WTC11 (cell line): ENCODE results near the gene ASL. TPM values are rescaled to one million over a fixed set of nuclear protein-coding genes. Genes with fewer than 3 reads are reported as not detected.
"Not testable (repeated sequence)": the region's sequence is repeated elsewhere in the genome, so short reads cannot be mapped to it uniquely, and the experiment has no call there.

Experiments used
- ATAC-seq: fragments of 200-7000 bp; cut with Tn5 transposase; 2 replicates; pipeline ENCODE4 v1.10.0; 2021; ENCODE audit warnings: mild to moderate bottlenecking, moderate library complexity
- CTCF ChIA-PET: fragments of 300-600 bp; sonication (Branson Sonifier 250); formaldehyde crosslinking; loops from one replicate; lab custom pipeline; 2021; ENCODE audit warnings: antibody characterized with exemption; lab: Charles Lee
- POLR2A ChIA-PET: fragments of 350-600 bp; sonication (Branson Sonifier 250); formaldehyde crosslinking; loops from one replicate; lab custom pipeline; 2021; ENCODE audit warnings: antibody characterized with exemption; lab: Charles Lee
- DNase-seq: peaks from one replicate; pipeline ENCODE4 v3.0.0; 2021; ENCODE audit warnings: low spot score
- H3K27ac Mint-ChIP-seq: 2 replicates; pipeline ENCODE4 v1.8.0; 2021; ENCODE audit warnings: mixed read lengths
- H3K27me3 Mint-ChIP-seq: 2 replicates; pipeline ENCODE4 v1.8.0; 2021; ENCODE audit warnings: low read depth, mild to moderate bottlenecking, moderate library complexity, mixed read lengths
- H3K36me3 Mint-ChIP-seq: 2 replicates; pipeline ENCODE4 v1.8.0; 2021; ENCODE audit warnings: mixed read lengths
- H3K4me1 Mint-ChIP-seq: 2 replicates; pipeline ENCODE4 v1.8.0; 2022; ENCODE audit warnings: mixed read lengths
- H3K4me3 Mint-ChIP-seq: 2 replicates; pipeline ENCODE4 v1.8.0; 2021; ENCODE audit warnings: mild to moderate bottlenecking, moderate library complexity, mixed read lengths
- H3K9me3 Mint-ChIP-seq: 2 replicates; pipeline ENCODE4 v1.8.0; 2021; ENCODE audit warnings: mixed read lengths
- EMX1 ChIP-seq: fragments of 250-450 bp; sonication (Bioruptor Pico); IDR thresholded peaks from 2 replicates; pipeline ENCODE4 v1.8.0; 2021; ENCODE audit warnings: mild to moderate bottlenecking
- FOXK1 ChIP-seq: sonication (generic); formaldehyde crosslinking; IDR thresholded peaks from 2 replicates; pipeline ENCODE4 v1.8.0; 2022; ENCODE audit warnings: mild to moderate bottlenecking, moderate library complexity, missing genetic modification reagents
- NR1H2 ChIP-seq: sonication (generic); formaldehyde crosslinking; IDR thresholded peaks from 2 replicates; pipeline ENCODE4 v1.9.0; 2021; ENCODE audit warnings: mild to moderate bottlenecking, moderate library complexity, missing genetic modification reagents
- OVOL2 ChIP-seq: fragments of 250-450 bp; sonication (Bioruptor Pico); IDR thresholded peaks from 2 replicates; pipeline ENCODE4 v1.9.0; 2021; ENCODE audit warnings: mild to moderate bottlenecking, borderline replicate concordance
- RORB ChIP-seq: fragments of 250-450 bp; sonication (Bioruptor Pico); IDR thresholded peaks from 2 replicates; pipeline ENCODE4 v1.9.0; 2021; ENCODE audit warnings: mild to moderate bottlenecking
- TEAD1 ChIP-seq: sonication (generic); formaldehyde crosslinking; IDR thresholded peaks from 2 replicates; pipeline ENCODE4 v1.8.0; 2022; ENCODE audit warnings: mild to moderate bottlenecking, missing genetic modification reagents
- ZBTB21 ChIP-seq: sonication (generic); formaldehyde crosslinking; IDR thresholded peaks from 2 replicates; pipeline ENCODE4 v1.8.1; 2023; ENCODE audit warnings: mild to moderate bottlenecking, missing genetic modification reagents, borderline replicate concordance
- ZNF121 ChIP-seq: sonication (generic); formaldehyde crosslinking; IDR thresholded peaks from 2 replicates; pipeline ENCODE4 v1.8.0; 2023; ENCODE audit warnings: missing genetic modification reagents
- ZNF138 ChIP-seq: sonication (generic); formaldehyde crosslinking; conservative IDR thresholded peaks from 2 replicates; pipeline ENCODE4 v1.8.1; 2022; ENCODE audit warnings: mild to moderate bottlenecking, moderate library complexity, missing genetic modification reagents
- total RNA-seq: library from RNA; stranded (reverse); gene quantifications from 3 replicates; pipeline ENCODE4 v1.2.3, GENCODE V29; 2021
- TF ChIP-seq, protein P1 (sequence below): sonication (generic); formaldehyde crosslinking; IDR thresholded peaks from 2 replicates; pipeline ENCODE4 v1.8.1; 2022; ENCODE audit warnings: low read depth, missing genetic modification reagents, borderline replicate concordance
- TF ChIP-seq, protein P2 (sequence below): fragments of 250-450 bp; sonication (Bioruptor Pico); IDR thresholded peaks from 2 replicates; pipeline ENCODE4 v1.9.0; 2021; ENCODE audit warnings: mild to moderate bottlenecking
- TF ChIP-seq, protein P3 (sequence below): sonication (generic); formaldehyde crosslinking; IDR thresholded peaks from 2 replicates; pipeline ENCODE4 v1.8.0; 2022; ENCODE audit warnings: missing genetic modification reagents
- TF ChIP-seq, protein P4 (sequence below): sonication (generic); formaldehyde crosslinking; IDR thresholded peaks from 2 replicates; pipeline ENCODE4 v1.8.1; 2023; ENCODE audit warnings: mild to moderate bottlenecking, missing genetic modification reagents

Gene ASL
- total RNA-seq, 1 experiment from 2014 or later = 31.9 TPM

DNA sequence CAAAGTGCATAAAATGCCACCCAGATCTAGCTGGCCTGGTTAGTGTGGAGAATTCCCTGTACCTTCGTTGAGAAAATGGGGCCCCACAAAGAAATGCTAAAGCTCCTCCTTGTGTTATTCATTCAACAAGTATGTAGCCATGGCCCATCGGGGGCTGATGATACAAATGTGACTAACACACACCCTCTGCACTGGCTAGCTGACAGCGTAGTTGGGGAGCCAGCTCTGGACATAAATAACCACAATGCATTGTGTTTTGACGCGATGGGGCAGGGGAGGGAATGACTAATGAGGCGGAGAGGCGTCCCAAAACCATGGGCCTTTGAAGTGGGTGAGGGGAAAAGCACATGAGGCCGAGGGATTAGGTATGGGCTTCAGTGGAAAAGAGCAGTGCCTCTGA lies 28.2 kb upstream of the ASL start:
- no peak for TF ChIP-seq ZNF121 (CRISPR knock-in tag)
- TF ChIP-seq, protein P1, sequence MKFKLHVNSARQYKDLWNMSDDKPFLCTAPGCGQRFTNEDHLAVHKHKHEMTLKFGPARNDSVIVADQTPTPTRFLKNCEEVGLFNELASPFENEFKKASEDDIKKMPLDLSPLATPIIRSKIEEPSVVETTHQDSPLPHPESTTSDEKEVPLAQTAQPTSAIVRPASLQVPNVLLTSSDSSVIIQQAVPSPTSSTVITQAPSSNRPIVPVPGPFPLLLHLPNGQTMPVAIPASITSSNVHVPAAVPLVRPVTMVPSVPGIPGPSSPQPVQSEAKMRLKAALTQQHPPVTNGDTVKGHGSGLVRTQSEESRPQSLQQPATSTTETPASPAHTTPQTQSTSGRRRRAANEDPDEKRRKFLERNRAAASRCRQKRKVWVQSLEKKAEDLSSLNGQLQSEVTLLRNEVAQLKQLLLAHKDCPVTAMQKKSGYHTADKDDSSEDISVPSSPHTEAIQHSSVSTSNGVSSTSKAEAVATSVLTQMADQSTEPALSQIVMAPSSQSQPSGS (CRISPR knock-in tag) = no peak
- no peak for TF ChIP-seq EMX1 (CRISPR knock-in tag)
- TF ChIP-seq ZNF138 (CRISPR knock-in tag) = no peak
- TF ChIP-seq, protein P2, sequence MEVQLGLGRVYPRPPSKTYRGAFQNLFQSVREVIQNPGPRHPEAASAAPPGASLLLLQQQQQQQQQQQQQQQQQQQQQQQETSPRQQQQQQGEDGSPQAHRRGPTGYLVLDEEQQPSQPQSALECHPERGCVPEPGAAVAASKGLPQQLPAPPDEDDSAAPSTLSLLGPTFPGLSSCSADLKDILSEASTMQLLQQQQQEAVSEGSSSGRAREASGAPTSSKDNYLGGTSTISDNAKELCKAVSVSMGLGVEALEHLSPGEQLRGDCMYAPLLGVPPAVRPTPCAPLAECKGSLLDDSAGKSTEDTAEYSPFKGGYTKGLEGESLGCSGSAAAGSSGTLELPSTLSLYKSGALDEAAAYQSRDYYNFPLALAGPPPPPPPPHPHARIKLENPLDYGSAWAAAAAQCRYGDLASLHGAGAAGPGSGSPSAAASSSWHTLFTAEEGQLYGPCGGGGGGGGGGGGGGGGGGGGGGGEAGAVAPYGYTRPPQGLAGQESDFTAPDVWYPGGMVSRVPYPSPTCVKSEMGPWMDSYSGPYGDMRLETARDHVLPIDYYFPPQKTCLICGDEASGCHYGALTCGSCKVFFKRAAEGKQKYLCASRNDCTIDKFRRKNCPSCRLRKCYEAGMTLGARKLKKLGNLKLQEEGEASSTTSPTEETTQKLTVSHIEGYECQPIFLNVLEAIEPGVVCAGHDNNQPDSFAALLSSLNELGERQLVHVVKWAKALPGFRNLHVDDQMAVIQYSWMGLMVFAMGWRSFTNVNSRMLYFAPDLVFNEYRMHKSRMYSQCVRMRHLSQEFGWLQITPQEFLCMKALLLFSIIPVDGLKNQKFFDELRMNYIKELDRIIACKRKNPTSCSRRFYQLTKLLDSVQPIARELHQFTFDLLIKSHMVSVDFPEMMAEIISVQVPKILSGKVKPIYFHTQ (CRISPR knock-in tag) = no peak
- TF ChIP-seq ZBTB21 = no peak
- no peak for TF ChIP-seq RORB (CRISPR knock-in tag)
- no peak for TF ChIP-seq OVOL2 (CRISPR knock-in tag)
- no peak for TF ChIP-seq TEAD1 (CRISPR knock-in tag)
- no peak overlapping the region for H3K27ac Mint-ChIP-seq
- H3K27me3 Mint-ChIP-seq = peaks cover 18% of the 10 kb centered on the region
- H3K36me3 Mint-ChIP-seq = no peaks in the 10 kb centered on the region
- H3K4me3 Mint-ChIP-seq = no peak overlapping the region
- peaks cover 4% of the 10 kb centered on the region; the same call in 1 of the 2 replicates for H3K9me3 Mint-ChIP-seq
- ATAC-seq = no peak
- POLR2A ChIA-PET = no interaction called here
- no peak for DNase-seq
- H3K4me1 Mint-ChIP-seq = peaks cover 4% of the 10 kb centered on the region
- CTCF ChIA-PET = no interaction called here

DNA sequence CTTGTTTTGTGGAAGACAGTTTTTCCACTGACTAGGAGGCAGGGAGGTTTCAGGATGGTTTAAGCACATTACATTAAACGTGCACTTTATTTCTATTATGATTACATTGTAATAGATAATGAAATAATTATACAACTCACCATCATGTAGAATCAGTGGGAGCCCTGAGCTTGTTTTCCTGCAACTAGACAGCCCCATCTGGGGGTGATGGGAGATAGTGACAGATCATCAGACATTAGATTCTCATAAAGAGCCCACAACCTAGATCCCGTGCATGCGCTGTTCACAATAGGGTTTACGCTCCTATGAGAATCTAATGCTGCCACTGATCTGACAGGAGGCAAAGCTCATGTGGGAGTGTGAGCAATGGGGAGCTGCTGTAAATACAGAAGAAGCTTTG lies 25.7 kb upstream of the ASL start:
- H3K4me3 Mint-ChIP-seq, H3K27me3 Mint-ChIP-seq, ATAC-seq, H3K4me1 Mint-ChIP-seq, H3K27ac Mint-ChIP-seq, H3K9me3 Mint-ChIP-seq, H3K36me3 Mint-ChIP-seq, POLR2A ChIA-PET, DNase-seq: not testable (repeated sequence)
- CTCF ChIA-PET = interaction anchor here (1.1 kb wide), 1 partner anchor 26 kb away, joined by 3 read pairs; the partner anchor contains the start of gene ASL

DNA sequence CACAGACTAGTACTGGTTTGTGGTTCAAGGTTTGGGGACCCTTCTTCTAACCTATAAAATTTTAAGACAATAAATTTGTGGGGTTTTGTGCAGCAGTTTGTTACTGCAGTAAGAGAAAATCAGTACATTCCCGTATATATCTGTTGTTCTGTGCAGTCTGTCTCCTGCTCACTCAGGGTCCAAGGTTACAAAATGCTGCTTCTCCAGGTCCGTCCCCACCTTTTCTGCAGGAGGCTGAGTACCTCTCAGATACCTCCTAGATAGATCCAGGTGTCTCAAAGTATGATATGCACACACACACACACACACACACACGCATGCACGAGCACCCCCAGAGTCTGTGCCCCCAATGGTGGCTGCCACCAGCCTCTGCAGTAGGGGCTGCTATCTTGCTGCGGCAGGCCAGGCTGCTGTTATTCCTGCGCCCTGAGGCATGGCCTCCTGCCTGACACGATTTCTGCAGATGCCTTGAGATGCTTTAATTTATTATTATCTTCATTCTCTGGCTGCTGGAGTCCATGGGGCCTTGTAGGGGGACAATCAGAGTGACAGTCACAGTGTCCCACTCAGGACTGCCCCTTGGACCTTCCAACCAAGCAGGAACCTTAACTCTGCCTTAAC lies 25.2 kb upstream of the ASL start:
- DNase-seq (no peak), ATAC-seq (no peak)
- Mint-ChIP-seq H3K4me3 (no peak overlapping the region), H3K4me1 (no peaks in the 10 kb centered on the region), H3K36me3 (no peaks in the 10 kb centered on the region), H3K9me3 (peaks cover 4% of the 10 kb centered on the region; the same call in 1 of the 2 replicates), H3K27me3 (peaks cover under 1% of the 10 kb centered on the region; the same call in 1 of the 2 replicates), H3K27ac (no peak overlapping the region)
- ChIA-PET POLR2A (no interaction called here), CTCF (no interaction called here)
- TF ChIP-seq ZBTB21 (no peak), FOXK1 (CRISPR knock-in tag) (no peak), NR1H2 (CRISPR knock-in tag) (no peak), RORB (CRISPR knock-in tag) (no peak)
- TF ChIP-seq, protein P3, sequence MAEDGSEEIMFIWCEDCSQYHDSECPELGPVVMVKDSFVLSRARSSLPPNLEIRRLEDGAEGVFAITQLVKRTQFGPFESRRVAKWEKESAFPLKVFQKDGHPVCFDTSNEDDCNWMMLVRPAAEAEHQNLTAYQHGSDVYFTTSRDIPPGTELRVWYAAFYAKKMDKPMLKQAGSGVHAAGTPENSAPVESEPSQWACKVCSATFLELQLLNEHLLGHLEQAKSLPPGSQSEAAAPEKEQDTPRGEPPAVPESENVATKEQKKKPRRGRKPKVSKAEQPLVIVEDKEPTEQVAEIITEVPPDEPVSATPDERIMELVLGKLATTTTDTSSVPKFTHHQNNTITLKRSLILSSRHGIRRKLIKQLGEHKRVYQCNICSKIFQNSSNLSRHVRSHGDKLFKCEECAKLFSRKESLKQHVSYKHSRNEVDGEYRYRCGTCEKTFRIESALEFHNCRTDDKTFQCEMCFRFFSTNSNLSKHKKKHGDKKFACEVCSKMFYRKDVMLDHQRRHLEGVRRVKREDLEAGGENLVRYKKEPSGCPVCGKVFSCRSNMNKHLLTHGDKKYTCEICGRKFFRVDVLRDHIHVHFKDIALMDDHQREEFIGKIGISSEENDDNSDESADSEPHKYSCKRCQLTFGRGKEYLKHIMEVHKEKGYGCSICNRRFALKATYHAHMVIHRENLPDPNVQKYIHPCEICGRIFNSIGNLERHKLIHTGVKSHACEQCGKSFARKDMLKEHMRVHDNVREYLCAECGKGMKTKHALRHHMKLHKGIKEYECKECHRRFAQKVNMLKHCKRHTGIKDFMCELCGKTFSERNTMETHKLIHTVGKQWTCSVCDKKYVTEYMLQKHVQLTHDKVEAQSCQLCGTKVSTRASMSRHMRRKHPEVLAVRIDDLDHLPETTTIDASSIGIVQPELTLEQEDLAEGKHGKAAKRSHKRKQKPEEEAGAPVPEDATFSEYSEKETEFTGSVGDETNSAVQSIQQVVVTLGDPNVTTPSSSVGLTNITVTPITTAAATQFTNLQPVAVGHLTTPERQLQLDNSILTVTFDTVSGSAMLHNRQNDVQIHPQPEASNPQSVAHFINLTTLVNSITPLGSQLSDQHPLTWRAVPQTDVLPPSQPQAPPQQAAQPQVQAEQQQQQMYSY (CRISPR knock-in tag) = no peak
- TF ChIP-seq, protein P4, sequence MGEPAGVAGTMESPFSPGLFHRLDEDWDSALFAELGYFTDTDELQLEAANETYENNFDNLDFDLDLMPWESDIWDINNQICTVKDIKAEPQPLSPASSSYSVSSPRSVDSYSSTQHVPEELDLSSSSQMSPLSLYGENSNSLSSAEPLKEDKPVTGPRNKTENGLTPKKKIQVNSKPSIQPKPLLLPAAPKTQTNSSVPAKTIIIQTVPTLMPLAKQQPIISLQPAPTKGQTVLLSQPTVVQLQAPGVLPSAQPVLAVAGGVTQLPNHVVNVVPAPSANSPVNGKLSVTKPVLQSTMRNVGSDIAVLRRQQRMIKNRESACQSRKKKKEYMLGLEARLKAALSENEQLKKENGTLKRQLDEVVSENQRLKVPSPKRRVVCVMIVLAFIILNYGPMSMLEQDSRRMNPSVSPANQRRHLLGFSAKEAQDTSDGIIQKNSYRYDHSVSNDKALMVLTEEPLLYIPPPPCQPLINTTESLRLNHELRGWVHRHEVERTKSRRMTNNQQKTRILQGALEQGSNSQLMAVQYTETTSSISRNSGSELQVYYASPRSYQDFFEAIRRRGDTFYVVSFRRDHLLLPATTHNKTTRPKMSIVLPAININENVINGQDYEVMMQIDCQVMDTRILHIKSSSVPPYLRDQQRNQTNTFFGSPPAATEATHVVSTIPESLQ (CRISPR knock-in tag) = no peak
